ENCODE results near the gene CHORDC1. TPM values are rescaled to one million over a fixed set of nuclear protein-coding genes. Genes with fewer than 3 reads are reported as not detected.
A peak's percentile ranks its signal among the peaks of the same experiment; 100 is the strongest.

Gene CHORDC1
- total RNA-seq, 1 donor from 2014 or later, result 41.4 TPM

GRCh38 chr11:90228056-90228455 is 5.2 kb upstream of the CHORDC1 start:
- Histone ChIP-seq H3K36me3 (peaks cover 5% of the 10 kb centered on the region), H3K9me3 (replicated peaks) (peaks cover 3% of the 10 kb centered on the region), H3K4me1 (peaks cover 18% of the 10 kb centered on the region), H3K27me3 (ENCODE audit: low read depth) (no peaks in the 10 kb centered on the region), H3K27ac (replicated peaks) (no peak overlapping the region), H3K4me3 (no peak overlapping the region)
- intact Hi-C loops (cut with micrococcal nuclease), result no loop called here
- DNase-seq, result no peak
- no peak for TF ChIP-seq CTCF (IDR thresholded peaks at IDR 0.05; ENCODE audit: borderline replicate concordance)

DNA sequence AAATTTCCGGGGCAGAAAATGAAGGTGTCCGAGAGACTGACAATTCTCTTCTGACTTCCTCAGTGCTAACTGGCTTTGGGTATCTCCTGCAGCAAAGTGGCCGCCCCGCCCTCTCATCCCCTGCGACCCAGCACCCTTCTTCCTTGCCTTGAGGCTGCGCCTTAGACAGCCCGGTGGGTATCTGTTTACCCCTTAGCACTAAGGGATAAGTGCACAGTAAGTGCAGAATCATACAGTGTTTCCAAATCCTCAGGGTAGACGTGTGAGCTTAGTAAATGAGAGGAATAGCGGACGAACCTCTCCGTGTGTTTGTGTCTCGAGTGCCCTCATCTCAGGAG is 368 bp upstream of the CHORDC1 start:
- no peak for TF ChIP-seq CTCF (IDR thresholded peaks at IDR 0.05; ENCODE audit: borderline replicate concordance)
- no peak for DNase-seq
- H3K27ac ChIP-seq (replicated peaks), result peak overlapping the region; percentile 89
- intact Hi-C loops (cut with micrococcal nuclease), result no loop called here
- no peaks in the 10 kb centered on the region for H3K36me3 ChIP-seq
- H3K9me3 ChIP-seq (replicated peaks), result no peaks in the 10 kb centered on the region
- H3K4me3 ChIP-seq, result peak overlapping the region; percentile 91
- peaks cover 63% of the 10 kb centered on the region for H3K4me1 ChIP-seq
- no peaks in the 10 kb centered on the region for H3K27me3 ChIP-seq (ENCODE audit: low read depth)

DNA sequence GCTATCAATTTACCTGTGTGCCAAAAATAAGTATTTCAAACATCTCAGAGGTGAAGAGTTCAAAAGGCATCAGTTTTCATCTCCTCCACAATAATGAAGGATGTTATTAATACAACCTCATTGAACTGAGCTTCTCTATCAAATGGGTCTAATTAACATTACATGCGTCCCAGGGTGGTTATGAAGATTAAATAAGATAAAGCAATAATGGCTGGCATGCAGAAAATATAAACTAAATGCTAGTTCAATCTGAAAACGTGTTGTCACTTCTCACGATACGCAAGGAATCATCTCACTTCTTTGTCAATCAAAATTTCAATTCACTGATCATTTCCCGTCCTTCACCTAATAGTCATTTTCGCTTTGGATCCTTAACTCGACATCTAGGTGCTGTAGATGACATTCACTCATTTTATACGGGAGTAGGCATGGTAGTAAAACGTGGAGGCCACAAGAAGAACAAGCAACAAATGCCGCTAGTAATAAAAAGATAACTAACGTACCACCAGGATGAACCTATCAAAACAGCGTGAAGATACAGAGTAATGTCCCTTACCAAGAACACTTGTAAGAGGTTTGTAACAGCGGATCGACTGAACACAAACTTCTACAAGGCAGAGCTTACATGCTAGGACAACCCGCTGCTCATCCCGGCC is 918 bp downstream of the CHORDC1 start:
- intact Hi-C loops (cut with micrococcal nuclease), result no loop called here
- Histone ChIP-seq H3K9me3 (replicated peaks) (no peaks in the 10 kb centered on the region), H3K4me1 (peaks cover 76% of the 10 kb centered on the region), H3K27ac (replicated peaks) (peak overlapping the region; percentile 89), H3K27me3 (ENCODE audit: low read depth) (no peaks in the 10 kb centered on the region), H3K4me3 (peak overlapping the region; percentile 91), H3K36me3 (no peaks in the 10 kb centered on the region)
- TF ChIP-seq CTCF (IDR thresholded peaks at IDR 0.05; ENCODE audit: borderline replicate concordance), result no peak
- DNase-seq, result no peak

DNA sequence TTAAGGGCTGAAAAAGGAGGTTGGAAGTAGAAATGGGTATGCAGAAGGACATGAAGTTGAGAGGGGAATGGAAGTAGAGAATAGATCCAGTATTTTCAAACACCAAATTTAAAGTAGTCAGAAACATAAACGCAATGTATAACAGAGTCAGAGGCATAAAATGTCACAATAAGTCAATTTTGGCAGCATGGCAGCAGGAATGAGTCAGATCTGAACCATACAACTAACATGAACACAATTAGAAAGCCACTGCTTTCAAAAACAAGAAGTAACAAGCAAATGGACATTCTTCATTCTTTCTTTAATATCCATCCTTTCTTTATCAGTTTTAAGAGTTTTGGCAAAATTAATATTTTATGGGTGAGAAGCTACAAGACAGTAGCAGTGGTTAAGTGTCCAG is 2.5 kb downstream of the CHORDC1 start:
- TF ChIP-seq CTCF (IDR thresholded peaks at IDR 0.05; ENCODE audit: borderline replicate concordance), result no peak
- H3K36me3 ChIP-seq, result no peaks in the 10 kb centered on the region
- H3K9me3 ChIP-seq (replicated peaks), result no peaks in the 10 kb centered on the region
- H3K4me3 ChIP-seq, result no peak overlapping the region
- intact Hi-C loops (cut with micrococcal nuclease), result no loop called here
- H3K27me3 ChIP-seq (ENCODE audit: low read depth), result no peaks in the 10 kb centered on the region
- H3K27ac ChIP-seq (replicated peaks), result no peak overlapping the region
- DNase-seq, result no peak
- H3K4me1 ChIP-seq, result peaks cover 89% of the 10 kb centered on the region

DNA sequence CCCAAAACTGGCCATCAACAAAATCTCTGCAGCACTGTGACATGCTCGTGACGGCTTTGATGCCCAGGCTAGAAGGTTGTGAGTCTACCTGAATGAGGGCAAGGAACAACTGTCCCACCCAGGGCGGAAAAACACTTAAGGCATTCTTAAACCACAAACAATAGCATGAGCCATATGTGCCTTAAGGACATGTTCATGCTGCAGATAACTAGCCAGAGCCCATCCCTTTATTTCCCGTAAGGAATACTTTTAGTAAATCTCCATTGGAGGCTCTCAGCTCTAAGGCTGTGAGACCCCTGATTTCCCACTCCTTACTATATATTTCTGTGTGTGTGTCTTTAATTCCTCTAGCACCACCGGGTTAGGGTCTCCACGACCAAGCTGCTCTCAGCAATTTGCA is 3.4 kb downstream of the CHORDC1 start:
- Histone ChIP-seq H3K36me3 (no peaks in the 10 kb centered on the region), H3K4me3 (no peak overlapping the region), H3K27ac (replicated peaks) (no peak overlapping the region), H3K9me3 (replicated peaks) (no peaks in the 10 kb centered on the region), H3K27me3 (ENCODE audit: low read depth) (no peaks in the 10 kb centered on the region), H3K4me1 (peaks cover 88% of the 10 kb centered on the region)
- intact Hi-C loops (cut with micrococcal nuclease), result no loop called here
- TF ChIP-seq CTCF (IDR thresholded peaks at IDR 0.05; ENCODE audit: borderline replicate concordance), result no peak
- DNase-seq, result no peak

Measured in left ventricle myocardium inferior (tissue), 1 donor.